Smooth muscle cell (in vitro differentiated cells): ENCODE data around the gene PRSS12. TPM values are rescaled to one million over a fixed set of nuclear protein-coding genes. Genes with fewer than 3 reads are reported as not detected.

Source experiments
- DNase-seq: peaks from one replicate; lab custom pipeline; 2025; ENCODE audit not compliant: unreplicated experiment; lab: John Stamatoyannopoulos, UW
- H2AFZ ChIP-seq: fragments of 200-600 bp; sonication (generic); 2 replicates; pipeline ENCODE4 v1.6.0; 2016; ENCODE audit warnings: antibody characterized with exemption, low read depth, mild to moderate bottlenecking
- H3F3A ChIP-seq: fragments of 200-600 bp; sonication (generic); 2 replicates; pipeline ENCODE4 v1.6.0; 2017; ENCODE audit warnings: antibody characterized with exemption, low read depth
- H3K27ac ChIP-seq: fragments of 200-600 bp; sonication (generic); 2 replicates; pipeline ENCODE4 v1.5.1; 2016; ENCODE audit warnings: low read depth, mild to moderate bottlenecking
- H3K27me3 ChIP-seq: fragments of 200-600 bp; sonication (generic); 2 replicates; pipeline ENCODE4 v1.6.1; 2016; ENCODE audit warnings: low read depth, mild to moderate bottlenecking
- H3K36me3 ChIP-seq: fragments of 200-600 bp; sonication (generic); 2 replicates; pipeline ENCODE4 v1.5.1; 2016; ENCODE audit warnings: low read depth
- H3K4me1 ChIP-seq: fragments of 200-600 bp; sonication (generic); 2 replicates; pipeline ENCODE4 v1.5.1; 2016; ENCODE audit warnings: low read depth
- H3K4me2 ChIP-seq: fragments of 200-600 bp; sonication (generic); 2 replicates; pipeline ENCODE4 v1.6.0; 2016; ENCODE audit warnings: mild to moderate bottlenecking
- H3K4me3 ChIP-seq: fragments of 200-600 bp; sonication (generic); 2 replicates; pipeline ENCODE4 v1.5.1; 2016; ENCODE audit warnings: mild to moderate bottlenecking
- H3K79me2 ChIP-seq: fragments of 200-600 bp; sonication (generic); 2 replicates; pipeline ENCODE4 v1.6.0; 2016; ENCODE audit warnings: low read depth, mild to moderate bottlenecking
- H3K9ac ChIP-seq: fragments of 200-600 bp; sonication (generic); 2 replicates; pipeline ENCODE4 v1.6.0; 2016; ENCODE audit warnings: low read depth
- H3K9me3 ChIP-seq: fragments of 200-600 bp; sonication (generic); replicated peaks from 2 replicates; pipeline ENCODE4 v1.5.1; 2016; ENCODE audit warnings: low read depth
- H4K20me1 ChIP-seq: fragments of 200-600 bp; sonication (generic); 2 replicates; pipeline ENCODE4 v1.6.0; 2016; ENCODE audit warnings: low read depth
- WGBS: methylation state at CpG from one replicate; pipeline ENCODE4 v1.1.7; 2016; ENCODE audit warnings: low lambda C conversion rate; 5-methylcytosine and 5-hydroxymethylcytosine counted together
- polyA plus RNA-seq: library from polyadenylated mRNA; unstranded; fragments of >200 nt; fragmentation: Nextera tagmentation; extraction: Ambion mirVana; gene quantifications from 2 replicates; pipeline ENCODE4 v1.2.1, GENCODE V29; 2016
- small RNA-seq: library from RNA; depleted of rRNA; stranded (forward); fragments of <200 nt; gene quantifications from one replicate; pipeline ENCODE3, GENCODE V24; 2014
- total RNA-seq: library from RNA; depleted of rRNA; stranded (reverse); fragments of >200 nt; gene quantifications from 2 replicates; pipeline ENCODE4 v1.2.3, GENCODE V29; 2014
- TF ChIP-seq, protein P1 (sequence below): fragments of 200-600 bp; sonication (generic); IDR thresholded peaks from 2 replicates; pipeline ENCODE4 v1.5.1; 2017; ENCODE audit warnings: borderline replicate concordance, mild to moderate bottlenecking, antibody characterized with exemption; ENCODE audit not compliant: insufficient read depth, poor library complexity, severe bottlenecking

The PRSS12 gene
- total and polyA plus RNA-seq, 2 experiments from 2014 or later: 9.9 to 24.5 TPM

- H3K9me3 ChIP-seq: peaks cover 6% of the 10 kb centered on the region
- H3K4me2 ChIP-seq: no peak overlapping the region
- H3F3A ChIP-seq: no peaks in the 10 kb centered on the region
- H3K79me2 ChIP-seq: no peaks in the 10 kb centered on the region
- no peak overlapping the region for H3K9ac ChIP-seq
- H3K4me1 ChIP-seq: no peaks in the 10 kb centered on the region
- H4K20me1 ChIP-seq: no peaks in the 10 kb centered on the region
- DNase-seq: no peak
- no peak overlapping the region for H3K27ac ChIP-seq
- no peak overlapping the region for H3K4me3 ChIP-seq
- no peak overlapping the region for H2AFZ ChIP-seq
- TF ChIP-seq, protein P1, sequence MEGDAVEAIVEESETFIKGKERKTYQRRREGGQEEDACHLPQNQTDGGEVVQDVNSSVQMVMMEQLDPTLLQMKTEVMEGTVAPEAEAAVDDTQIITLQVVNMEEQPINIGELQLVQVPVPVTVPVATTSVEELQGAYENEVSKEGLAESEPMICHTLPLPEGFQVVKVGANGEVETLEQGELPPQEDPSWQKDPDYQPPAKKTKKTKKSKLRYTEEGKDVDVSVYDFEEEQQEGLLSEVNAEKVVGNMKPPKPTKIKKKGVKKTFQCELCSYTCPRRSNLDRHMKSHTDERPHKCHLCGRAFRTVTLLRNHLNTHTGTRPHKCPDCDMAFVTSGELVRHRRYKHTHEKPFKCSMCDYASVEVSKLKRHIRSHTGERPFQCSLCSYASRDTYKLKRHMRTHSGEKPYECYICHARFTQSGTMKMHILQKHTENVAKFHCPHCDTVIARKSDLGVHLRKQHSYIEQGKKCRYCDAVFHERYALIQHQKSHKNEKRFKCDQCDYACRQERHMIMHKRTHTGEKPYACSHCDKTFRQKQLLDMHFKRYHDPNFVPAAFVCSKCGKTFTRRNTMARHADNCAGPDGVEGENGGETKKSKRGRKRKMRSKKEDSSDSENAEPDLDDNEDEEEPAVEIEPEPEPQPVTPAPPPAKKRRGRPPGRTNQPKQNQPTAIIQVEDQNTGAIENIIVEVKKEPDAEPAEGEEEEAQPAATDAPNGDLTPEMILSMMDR: no peak
- H3K36me3 ChIP-seq: no peaks in the 10 kb centered on the region
- H3K27me3 ChIP-seq: no peaks in the 10 kb centered on the region
Measured at GRCh38 chr4:118254368-118254767, 98.4 kb downstream of the PRSS12 start.

GRCh38 chr4:118249890-118250289 is 102.9 kb downstream of the PRSS12 start:
- H2AFZ ChIP-seq: no peak overlapping the region
- no peaks in the 10 kb centered on the region for H3F3A ChIP-seq
- no peak overlapping the region for H3K27ac ChIP-seq
- H3K4me3 ChIP-seq: no peak overlapping the region
- H3K4me1 ChIP-seq: no peaks in the 10 kb centered on the region
- H4K20me1 ChIP-seq: no peaks in the 10 kb centered on the region
- DNase-seq: no peak
- peaks cover 6% of the 10 kb centered on the region for H3K9me3 ChIP-seq
- 92% methylated on average over 3 of the region's 3 CpGs for WGBS
- no peak overlapping the region for H3K4me2 ChIP-seq
- TF ChIP-seq, protein P1: no peak
- no peak overlapping the region for H3K9ac ChIP-seq
- no peaks in the 10 kb centered on the region for H3K36me3 ChIP-seq
- H3K27me3 ChIP-seq: no peaks in the 10 kb centered on the region
- H3K79me2 ChIP-seq: no peaks in the 10 kb centered on the region

DNA sequence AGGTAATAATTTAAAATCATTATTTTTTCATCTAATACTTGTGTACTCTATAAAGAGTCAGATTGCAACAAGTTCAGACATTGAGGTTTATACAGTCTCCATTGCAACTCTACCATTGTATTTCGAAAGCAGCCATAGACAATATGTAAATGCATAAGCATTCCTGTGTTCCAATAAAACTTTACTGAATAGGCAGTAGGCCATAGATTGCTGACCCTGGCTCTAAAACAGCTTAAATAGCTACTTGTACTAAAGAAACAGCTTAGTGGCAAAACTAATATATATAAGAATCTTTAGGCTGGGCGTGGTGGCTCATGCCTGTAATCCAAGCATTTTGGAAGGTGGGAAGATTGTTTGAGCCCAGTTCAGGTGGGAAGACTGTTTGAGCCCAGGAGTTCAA is 115.3 kb downstream of the PRSS12 start:
- no peaks in the 10 kb centered on the region for H3K4me1 ChIP-seq
- no peaks in the 10 kb centered on the region for H3K9me3 ChIP-seq
- TF ChIP-seq, protein P1: no peak
- no peaks in the 10 kb centered on the region for H3K36me3 ChIP-seq
- no peaks in the 10 kb centered on the region for H3K79me2 ChIP-seq
- no peak overlapping the region for H3K4me3 ChIP-seq
- H3K27me3 ChIP-seq: no peaks in the 10 kb centered on the region
- H4K20me1 ChIP-seq: no peaks in the 10 kb centered on the region
- H2AFZ ChIP-seq: no peak overlapping the region
- no peak overlapping the region for H3K9ac ChIP-seq
- H3F3A ChIP-seq: no peaks in the 10 kb centered on the region
- no peak for DNase-seq
- H3K27ac ChIP-seq: no peak overlapping the region
- WGBS: 95% methylated on average over 2 of the region's 2 CpGs
- no peak overlapping the region for H3K4me2 ChIP-seq

DNA sequence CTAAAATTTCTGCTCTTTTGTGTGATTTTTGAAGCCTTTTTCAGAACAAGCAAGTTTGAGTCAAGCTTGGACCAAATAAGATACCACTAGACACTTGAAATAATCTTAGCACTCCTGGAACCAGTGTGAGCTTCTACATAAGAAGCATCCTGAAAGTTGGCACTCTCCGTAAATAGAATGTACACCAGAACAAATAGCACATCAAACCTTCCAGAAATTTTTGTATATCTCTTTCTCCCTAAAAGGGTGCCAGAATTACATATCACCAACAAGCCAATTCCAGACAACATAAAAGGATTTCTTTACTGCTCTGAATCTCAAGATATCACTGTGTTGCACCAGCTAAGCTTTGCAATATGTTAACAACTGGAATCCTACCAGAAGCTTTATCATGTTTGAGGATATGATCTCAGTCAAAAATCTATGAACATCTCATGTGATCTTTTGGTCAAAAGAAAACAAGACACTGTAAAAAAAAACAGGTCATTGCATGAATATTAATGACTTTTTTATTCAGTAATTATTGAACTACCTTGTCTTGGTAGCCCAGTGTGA is 117.2 kb downstream of the PRSS12 start:
- no peak for DNase-seq
- H3K27me3 ChIP-seq: no peaks in the 10 kb centered on the region
- H3K79me2 ChIP-seq: no peaks in the 10 kb centered on the region
- H2AFZ ChIP-seq: no peak overlapping the region
- 100% methylated on average over 1 of the region's 1 CpG for WGBS
- H3F3A ChIP-seq: no peaks in the 10 kb centered on the region
- no peak overlapping the region for H3K4me3 ChIP-seq
- H3K4me1 ChIP-seq: no peaks in the 10 kb centered on the region
- H3K9me3 ChIP-seq: no peaks in the 10 kb centered on the region
- TF ChIP-seq, protein P1: no peak
- H3K27ac ChIP-seq: no peak overlapping the region
- H3K4me2 ChIP-seq: no peak overlapping the region
- H4K20me1 ChIP-seq: no peaks in the 10 kb centered on the region
- H3K36me3 ChIP-seq: no peaks in the 10 kb centered on the region
- H3K9ac ChIP-seq: no peak overlapping the region

Small RNA genes within 50 kb of the gene (small RNA-seq; reads per million reads assigned to genes)
- not detected for gene SNORA24
